MCF 10A (cell line): Measurements from ENCODE around the gene DUS1L. TPM values are rescaled to one million over a fixed set of nuclear protein-coding genes. Genes with fewer than 3 reads are reported as not detected.
A peak's percentile ranks its signal among the peaks of the same experiment; 100 is the strongest.

Source experiments
- BruUV-seq: library from RNA; stranded (reverse); fragments of 400-500 nt; replicated peaks from 2 replicates; lab custom pipeline; 2021; lab: Mats Ljungman, UMichigan
- CTCF ChIA-PET: fragments of 300-600 bp; sonication (Branson Sonifier 250); formaldehyde crosslinking; extraction: SDS; loops from one replicate; lab custom pipeline; 2021; ENCODE audit warnings: antibody characterized with exemption, inconsistent platforms; lab: Yijun Ruan, JAX
- POLR2A ChIA-PET: fragments of 300-600, 350-650 bp; sonication (Branson Sonifier 250); formaldehyde crosslinking; extraction: SDS; loops from one replicate; lab custom pipeline; 2020; ENCODE audit warnings: antibody characterized with exemption, inconsistent platforms; lab: Yijun Ruan, JAX
- DNase-seq: peaks from one replicate; pipeline ENCODE4 v3.0.0-alpha.2; 2018; ENCODE audit not compliant: unreplicated experiment
- H3K27ac Mint-ChIP-seq: one replicate; pipeline ENCODE4 v1.8.0; 2022; ENCODE audit warnings: mild to moderate bottlenecking, low read depth, mixed read lengths; ENCODE audit not compliant: unreplicated experiment
- H3K27me3 Mint-ChIP-seq: one replicate; pipeline ENCODE4 v1.8.0; 2022; ENCODE audit warnings: mixed read lengths; ENCODE audit not compliant: insufficient read depth, unreplicated experiment
- H3K36me3 Mint-ChIP-seq: one replicate; pipeline ENCODE4 v1.8.0; 2022; ENCODE audit warnings: mild to moderate bottlenecking, moderate library complexity, mixed read lengths; ENCODE audit not compliant: insufficient read depth, unreplicated experiment
- H3K4me1 Mint-ChIP-seq: one replicate; pipeline ENCODE4 v1.8.0; 2022; ENCODE audit warnings: mixed read lengths; ENCODE audit not compliant: insufficient read depth, unreplicated experiment
- H3K4me3 Mint-ChIP-seq: one replicate; pipeline ENCODE4 v1.8.0; 2022; ENCODE audit warnings: mild to moderate bottlenecking, moderate library complexity, mixed read lengths; ENCODE audit not compliant: unreplicated experiment
- H3K9me3 Mint-ChIP-seq: one replicate; pipeline ENCODE4 v1.8.0; 2022; ENCODE audit warnings: mixed read lengths; ENCODE audit not compliant: unreplicated experiment
- CTCF ChIP-seq: fragments of 200-600 bp; IDR thresholded peaks from one replicate; pipeline ENCODE4 v1.8.0; 2022; ENCODE audit warnings: antibody characterized with exemption, mild to moderate bottlenecking; ENCODE audit not compliant: unreplicated experiment
- intact Hi-C: fragments of 100-400 bp; cut with micrococcal nuclease; formaldehyde crosslinking; loops from 2 replicates; pipeline ENCODE4 v1.14.1; 2022
- total RNA-seq: library from RNA; stranded (reverse); gene quantifications from 2 replicates; pipeline ENCODE4 v1.2.3, GENCODE V29; 2022

DUS1L gene
- total RNA-seq, 1 experiment from 2014 or later, result 116 TPM

DNA sequence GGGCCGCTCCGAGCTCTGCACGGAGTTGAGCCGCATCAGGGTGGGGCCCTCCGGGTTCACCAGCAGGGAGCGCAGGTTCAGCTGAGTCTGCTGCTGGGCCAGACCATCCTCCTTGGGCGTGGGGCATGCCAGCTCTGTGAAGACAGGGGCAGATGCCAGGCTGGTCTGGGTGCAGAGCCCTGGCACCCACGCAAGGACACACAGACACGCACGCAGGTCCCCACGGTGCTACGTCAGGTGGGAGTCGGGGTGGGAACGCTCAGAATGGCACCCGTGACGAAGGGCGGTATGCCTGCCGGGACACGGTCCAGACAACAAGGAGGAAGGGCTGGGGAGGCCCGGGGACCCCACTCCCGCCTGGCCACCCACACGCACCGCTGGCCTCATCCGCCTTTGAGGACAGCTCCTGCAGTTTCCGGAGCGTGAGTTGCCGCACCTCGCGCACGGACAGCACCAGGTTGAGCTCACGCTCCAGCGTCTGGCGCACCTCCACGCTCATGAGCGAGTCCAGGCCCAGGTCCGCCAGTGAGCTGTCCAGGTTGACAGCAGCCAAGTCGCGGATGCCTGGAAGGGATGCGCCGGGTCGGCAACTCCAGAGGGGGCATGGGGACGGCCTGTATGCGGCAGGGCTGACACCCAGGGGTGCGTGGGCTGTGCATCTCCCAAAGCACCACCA lies 15.3 kb upstream of the DUS1L start:
- Mint-ChIP-seq H3K27me3 (no peaks in the 10 kb centered on the region), H3K27ac (no peak overlapping the region), H3K4me3 (no peak overlapping the region), H3K4me1 (no peaks in the 10 kb centered on the region), H3K36me3 (peaks cover 92% of the 10 kb centered on the region), H3K9me3 (no peaks in the 10 kb centered on the region)
- CTCF ChIA-PET, result interaction anchor here (1.2 kb wide), 1 partner anchor 25 kb away, joined by 3 read pairs; no protein-coding TSS in a partner anchor
- DNase-seq, result no peak
- POLR2A ChIA-PET, result interaction anchor here (1.0 to 1.8 kb wide), 2 partner anchors 8 to 53 kb away, joined by 3 to 6 read pairs; no protein-coding TSS in a partner anchor
- BruUV-seq, result no TSS peak
- TF ChIP-seq CTCF, result no peak
- intact Hi-C loops, result no loop called here

DNA sequence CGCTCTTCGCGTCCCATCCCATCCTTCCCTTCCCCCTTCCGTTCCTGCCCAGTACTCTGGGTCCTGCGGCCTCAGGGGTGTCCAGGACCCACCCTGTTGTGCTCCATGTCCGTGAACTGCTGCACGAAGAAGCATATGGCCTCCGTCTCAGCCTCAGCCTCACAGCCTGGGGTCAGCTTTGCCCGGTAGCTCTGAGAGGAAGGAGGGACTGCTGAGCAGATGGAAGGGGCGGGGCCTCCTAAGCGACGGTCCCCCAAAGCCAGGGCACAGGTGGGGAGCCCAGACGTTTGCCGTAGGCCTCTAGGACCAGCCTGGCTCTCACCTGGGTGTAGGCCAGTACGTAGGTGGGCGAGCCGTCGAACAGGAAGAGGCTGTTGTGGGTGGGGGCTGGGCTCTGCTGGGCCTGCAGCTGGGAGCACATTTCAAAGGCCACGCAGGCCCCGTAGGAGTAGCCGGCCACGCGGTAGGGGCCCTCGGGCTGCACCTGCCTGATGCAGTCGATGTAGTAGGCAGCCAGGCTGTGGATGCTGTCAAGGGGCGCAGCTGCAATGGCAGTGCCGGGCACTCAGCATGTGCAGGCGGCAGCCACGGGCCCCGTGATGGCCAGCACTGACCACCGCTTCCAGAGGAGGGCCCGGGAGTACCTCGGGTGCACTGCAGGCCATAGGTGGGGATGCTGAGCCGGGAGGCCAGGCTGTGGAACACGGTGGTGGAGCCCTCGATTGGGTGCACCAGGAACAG lies 14.6 kb upstream of the DUS1L start:
- no peak for DNase-seq
- intact Hi-C loops, result no loop called here
- Mint-ChIP-seq H3K36me3 (peaks cover 91% of the 10 kb centered on the region), H3K9me3 (no peaks in the 10 kb centered on the region), H3K4me3 (no peak overlapping the region), H3K4me1 (no peaks in the 10 kb centered on the region), H3K27ac (no peak overlapping the region), H3K27me3 (no peaks in the 10 kb centered on the region)
- ChIA-PET POLR2A (interaction anchor here (1.0 to 1.8 kb wide), 2 partner anchors 9 to 54 kb away, joined by 3 to 6 read pairs; no protein-coding TSS in a partner anchor), CTCF (interaction anchor here (1.2 kb wide), 1 partner anchor 26 kb away, joined by 3 read pairs; no protein-coding TSS in a partner anchor)
- no TSS peak for BruUV-seq
- TF ChIP-seq CTCF, result no peak

GRCh38 chr17:82079001-82079677 lies 13.5 kb upstream of the DUS1L start:
- H3K4me3 Mint-ChIP-seq, result no peak overlapping the region
- intact Hi-C loops, result no loop called here
- no peaks in the 10 kb centered on the region for H3K4me1 Mint-ChIP-seq
- no peak for DNase-seq
- ChIA-PET CTCF (interaction anchor here (0.5 to 0.7 kb wide), 3 partner anchors 15 to 43 kb away, joined by 3 to 4 read pairs (median 4); no protein-coding TSS in a partner anchor), POLR2A (interaction anchor here (0.8 to 1.8 kb wide), 3 partner anchors 8 to 14 kb away, joined by 3 to 6 read pairs (median 3); partner anchors contain the start of gene DUS1L)
- peaks cover 83% of the 10 kb centered on the region for H3K36me3 Mint-ChIP-seq
- no peaks in the 10 kb centered on the region for H3K27me3 Mint-ChIP-seq
- H3K27ac Mint-ChIP-seq, result no peak overlapping the region
- no peaks in the 10 kb centered on the region for H3K9me3 Mint-ChIP-seq
- no peak for TF ChIP-seq CTCF
- no TSS peak for BruUV-seq

GRCh38 chr17:82078433-82078832 lies 12.8 kb upstream of the DUS1L start:
- POLR2A ChIA-PET, result interaction anchor here (1.2 kb wide), 1 partner anchor 13 kb away, joined by 3 read pairs; the partner anchor contains the start of gene DUS1L
- Mint-ChIP-seq H3K27ac (no peak overlapping the region), H3K9me3 (no peaks in the 10 kb centered on the region), H3K4me1 (no peaks in the 10 kb centered on the region), H3K36me3 (peaks cover 76% of the 10 kb centered on the region), H3K4me3 (no peak overlapping the region), H3K27me3 (no peaks in the 10 kb centered on the region)
- no peak for TF ChIP-seq CTCF
- intact Hi-C loops, result no loop called here
- BruUV-seq, result TSS peak; percentile 24
- no peak for DNase-seq
- CTCF ChIA-PET, result no interaction called here
